Hematopoietic multipotent progenitor cell treated with erythropoietin and hydrocortisone succinate and interleukin-3 and kit ligand, for 15 days (in vitro differentiated cells): ENCODE data around the gene RAPH1.
"Not testable (repeated sequence)": the region's sequence is repeated elsewhere in the genome, so short reads cannot be mapped to it uniquely, and the experiment has no call there.

Experiments used
- DNase-seq: peaks from one replicate; pipeline ENCODE4 v3.0.0-alpha.2; 2015; ENCODE audit warnings: low spot score

Gene RAPH1

GRCh38 chr2:203544402-203544801 lies 9.3 kb upstream of the RAPH1 start:
- DNase-seq: no peak

GRCh38 chr2:203543898-203544328 lies 8.8 kb upstream of the RAPH1 start:
- DNase-seq: no peak

DNA sequence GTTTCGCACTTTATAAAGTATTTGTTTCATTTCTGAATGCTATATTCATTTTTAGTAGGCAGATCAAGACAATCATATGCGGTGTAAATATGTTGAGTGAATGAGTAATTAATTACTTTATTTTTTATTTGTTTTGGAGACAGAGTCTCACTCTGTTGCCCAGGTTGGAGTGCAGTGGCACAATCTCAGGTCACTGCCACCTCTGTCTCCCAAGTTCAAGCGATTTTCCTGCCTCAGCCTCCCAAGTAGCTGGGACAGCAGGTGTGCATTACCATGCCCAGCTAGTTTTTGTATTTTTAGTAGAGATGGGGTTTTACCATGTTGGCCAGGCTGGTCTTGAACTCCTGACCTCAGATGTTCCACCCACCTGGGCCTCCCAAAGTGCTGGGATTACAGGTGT lies 5.5 kb upstream of the RAPH1 start:
- not testable (repeated sequence) for DNase-seq

DNA sequence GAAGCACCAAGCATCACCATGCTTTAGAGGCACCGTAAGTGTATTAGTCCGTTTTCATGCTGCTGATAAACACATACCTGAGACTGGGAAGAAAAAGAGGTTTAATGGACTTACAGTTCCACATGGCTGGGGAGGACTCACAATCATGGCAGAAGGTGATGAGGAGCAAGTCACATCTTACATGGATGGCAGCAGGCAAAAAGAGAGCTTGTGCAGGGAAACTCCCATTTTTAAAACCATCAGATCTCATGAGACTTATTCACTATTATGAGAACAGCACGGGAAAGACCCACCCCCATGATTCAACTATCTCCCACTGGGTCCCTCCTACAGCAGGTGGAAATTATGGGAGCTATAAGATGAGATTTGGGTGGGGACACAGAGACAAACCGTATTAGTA lies 3.1 kb upstream of the RAPH1 start:
- DNase-seq: not testable (repeated sequence)

DNA sequence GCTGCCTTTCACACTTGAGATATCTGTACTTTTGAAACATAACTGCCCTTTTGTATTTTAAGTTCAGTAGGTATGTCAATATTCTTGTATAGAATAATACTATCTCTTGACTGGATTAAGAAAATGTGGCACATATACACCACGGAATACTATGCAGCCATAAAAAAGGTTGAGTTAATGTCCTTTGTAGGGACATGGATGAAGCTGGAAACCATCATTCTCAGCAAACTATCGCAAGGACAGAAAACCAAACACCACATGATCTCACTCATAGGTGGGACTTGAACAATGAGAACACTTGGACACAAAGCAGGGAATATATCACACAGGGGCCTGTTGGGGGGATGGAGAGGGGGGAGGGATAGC lies 1.5 kb upstream of the RAPH1 start:
- DNase-seq: not testable (repeated sequence)

GRCh38 chr2:203535784-203536585 lies 884 bp upstream of the RAPH1 start:
- no peak for DNase-seq

- DNase-seq: no peak
These were observed 452 bp downstream of the RAPH1 start for GRCh38 chr2:203534621-203535077.

- no peak for DNase-seq
These were observed 1.2 kb downstream of the RAPH1 start for GRCh38 chr2:203533676-203534591.

DNA sequence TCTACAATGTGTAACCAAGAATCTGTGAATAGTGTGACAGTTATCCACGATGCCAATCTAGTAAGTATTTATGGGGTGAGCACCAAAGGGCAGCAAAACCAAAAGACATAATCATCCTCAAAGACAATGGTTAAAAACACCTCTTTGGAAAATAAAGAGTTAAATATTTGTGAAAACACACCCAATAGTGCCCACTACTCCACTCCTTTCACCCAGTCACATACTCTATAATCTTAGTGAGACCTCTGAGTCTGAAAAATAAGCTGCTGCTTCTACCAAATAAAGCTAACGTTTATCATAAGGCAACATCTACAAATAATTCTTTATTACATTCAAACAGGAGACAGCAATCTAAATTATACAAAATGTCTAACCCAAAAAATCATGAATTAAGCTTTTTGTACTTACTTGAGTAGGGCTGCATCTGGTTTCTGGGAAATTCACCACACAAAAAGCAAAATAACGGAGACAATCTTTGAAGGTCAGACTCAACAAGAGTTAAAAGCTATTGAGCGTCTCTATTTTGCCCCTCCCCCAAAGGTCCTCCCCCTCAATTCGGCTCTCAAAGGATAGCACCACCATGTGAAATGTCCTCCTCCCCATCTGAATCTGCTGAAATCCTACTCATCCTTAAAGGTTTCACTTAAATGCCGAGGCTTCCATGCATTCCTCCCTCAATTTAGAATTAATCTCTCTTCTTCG lies 2.0 kb downstream of the RAPH1 start:
- no peak for DNase-seq

- DNase-seq: no peak
These were observed 7.4 kb downstream of the RAPH1 start for GRCh38 chr2:203527719-203528118.

- not testable (repeated sequence) for DNase-seq
These were observed 21.8 kb downstream of the RAPH1 start for GRCh38 chr2:203513268-203513667.

DNA sequence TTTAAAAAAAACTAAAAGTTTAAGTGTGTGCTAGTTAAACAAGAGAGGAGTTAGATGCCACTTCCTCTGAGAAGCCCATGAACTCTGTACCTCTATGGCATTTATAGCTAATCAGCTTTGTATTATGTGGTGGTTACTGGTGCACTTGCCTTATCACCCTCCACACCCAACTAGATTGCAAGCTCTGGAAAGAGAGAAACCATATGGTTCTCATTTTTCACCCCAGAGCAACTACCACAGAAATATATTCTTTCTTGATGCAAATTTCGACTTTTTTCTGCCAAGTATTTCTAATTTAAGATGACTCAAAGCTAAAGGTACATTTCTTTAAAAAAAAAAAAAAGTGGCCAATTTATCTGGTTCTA lies 24.2 kb downstream of the RAPH1 start:
- no peak for DNase-seq

GRCh38 chr2:203510256-203510940 lies 24.7 kb downstream of the RAPH1 start:
- no peak for DNase-seq

DNA sequence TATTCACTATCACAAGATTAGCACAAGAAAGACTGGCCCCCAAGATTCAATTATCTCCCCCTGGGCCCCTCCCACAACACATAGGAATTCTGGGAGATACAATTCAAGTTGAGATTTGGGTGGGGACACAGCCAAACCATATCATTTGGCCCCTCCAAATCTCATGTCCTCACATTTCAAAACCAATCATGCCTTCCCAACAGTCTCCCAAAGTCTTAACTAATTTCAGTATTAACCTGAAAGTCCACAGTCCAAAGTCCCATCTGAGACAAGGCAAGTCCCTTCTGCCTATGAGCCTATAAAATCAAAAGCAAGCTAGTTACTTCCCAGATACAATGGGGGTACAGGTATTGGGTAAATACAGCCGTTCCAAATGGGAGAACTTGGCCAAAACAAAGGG lies 31.6 kb downstream of the RAPH1 start:
- not testable (repeated sequence) for DNase-seq

GRCh38 chr2:203501873-203502272 lies 33.2 kb downstream of the RAPH1 start:
- no peak for DNase-seq

GRCh38 chr2:203500951-203501350 lies 34.1 kb downstream of the RAPH1 start:
- no peak for DNase-seq

DNA sequence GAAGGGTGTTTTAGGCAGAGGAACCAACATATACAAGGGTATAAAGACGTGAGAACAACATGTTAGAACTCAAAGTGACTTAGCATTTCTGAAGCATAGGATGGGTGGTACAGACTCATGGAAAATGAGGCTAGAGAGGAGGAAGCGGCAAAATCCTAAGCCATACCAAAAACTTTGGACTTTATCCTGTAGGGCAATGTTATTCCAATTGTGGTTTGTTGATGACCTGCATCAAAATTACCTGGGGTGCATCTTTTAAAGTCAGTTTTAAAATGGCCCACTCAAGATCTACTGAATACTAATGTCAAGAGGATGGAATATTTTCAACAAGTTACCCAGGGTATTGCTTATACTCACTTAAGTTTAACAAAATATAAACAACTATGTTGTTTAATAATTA lies 34.8 kb downstream of the RAPH1 start:
- no peak for DNase-seq

GRCh38 chr2:203498161-203498560 lies 36.9 kb downstream of the RAPH1 start:
- no peak for DNase-seq

DNA sequence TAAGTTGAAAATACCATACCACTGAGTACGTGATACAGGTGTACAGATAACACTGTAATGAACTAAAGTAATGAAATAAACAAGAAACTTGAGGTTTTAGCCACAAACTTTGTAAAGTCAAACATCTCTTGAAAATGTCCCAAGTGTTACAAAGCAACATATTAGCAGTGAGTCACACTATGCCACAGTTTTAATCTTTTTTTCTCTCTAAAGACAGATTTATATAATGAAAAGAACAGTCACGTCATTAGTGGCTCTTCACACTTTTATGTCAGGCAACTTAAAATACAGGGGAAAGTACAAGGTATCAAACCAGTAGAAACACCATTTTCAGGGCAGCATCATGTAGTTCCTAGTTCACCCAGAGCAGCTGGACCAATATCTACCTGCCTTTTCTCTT lies 42.1 kb downstream of the RAPH1 start:
- DNase-seq: no peak

DNA sequence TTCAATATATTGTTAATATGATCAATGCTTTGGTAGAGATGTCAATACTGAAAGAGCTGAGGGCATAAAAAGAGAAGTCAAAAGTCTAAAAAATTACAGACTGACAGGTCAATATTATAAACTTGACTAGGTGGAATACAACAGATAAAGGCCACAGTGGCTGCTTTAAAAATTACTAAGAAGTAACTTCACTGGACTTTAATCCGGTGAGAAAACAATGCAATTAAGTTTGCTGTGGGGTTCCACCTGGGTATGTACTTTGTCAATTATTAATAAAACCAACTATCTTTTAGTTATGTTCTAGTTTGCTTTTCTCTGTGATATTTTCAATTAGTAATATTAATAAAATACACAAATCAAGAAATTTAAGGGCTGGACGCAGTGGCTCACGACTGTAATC lies 44.7 kb downstream of the RAPH1 start:
- no peak for DNase-seq

DNA sequence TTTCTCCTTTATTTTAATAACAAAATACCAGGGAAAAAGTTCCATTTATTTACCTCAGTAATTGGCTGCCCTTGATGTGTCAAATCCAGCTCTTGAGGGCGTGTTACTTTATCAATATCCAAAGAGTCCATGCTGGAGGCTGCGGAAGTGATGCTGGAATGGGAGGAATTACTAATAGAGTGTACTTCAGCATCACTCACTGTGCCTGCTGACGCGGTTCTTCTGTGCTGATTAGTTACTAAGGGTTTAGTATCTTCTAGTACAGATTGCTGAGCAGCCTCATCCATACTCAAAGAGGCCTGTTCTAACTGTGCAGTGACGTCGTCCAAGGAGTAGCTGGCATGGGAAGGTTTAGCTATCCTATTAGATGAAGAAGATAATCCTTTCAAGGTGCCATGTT lies 45.6 kb downstream of the RAPH1 start:
- DNase-seq: no peak
